Transverse colon (tissue), 4 donors: Measurements from ENCODE around the gene CDKL4. TPM values are rescaled to one million over a fixed set of nuclear protein-coding genes. Genes with fewer than 3 reads are reported as not detected.
"Not testable (repeated sequence)": the region's sequence is repeated elsewhere in the genome, so short reads cannot be mapped to it uniquely, and the experiment has no call there.

Source experiments
- DNase-seq: peaks from one replicate; pipeline ENCODE4 v3.0.0-alpha.2; 2019
- H3K27ac ChIP-seq, 4 donors: fragments of 200-600 bp; sonication (generic); 2 replicates each; pipeline ENCODE4 v1.5.1; 2016 to 2018; ENCODE audit warnings: inconsistent platforms in 4 of 4
- H3K27me3 ChIP-seq: fragments of 200-600 bp; sonication (generic); 2 replicates; pipeline ENCODE4 v1.5.1; 2017; ENCODE audit warnings: inconsistent platforms
- H3K36me3 ChIP-seq, 4 donors: fragments of 200-600 bp; sonication (generic); 2 replicates each; pipeline ENCODE4 v1.5.1; 2017 to 2019; ENCODE audit warnings: inconsistent platforms in 4 of 4
- H3K4me1 ChIP-seq, 4 donors: fragments of 200-600 bp; sonication (generic); 2 replicates each; pipeline ENCODE4 v1.5.1; 2017 to 2020; ENCODE audit warnings: inconsistent platforms in 4 of 4
- H3K4me3 ChIP-seq, 4 donors: fragments of 200-600 bp; sonication (generic); 1 replicate in 1 of 4; 2 replicates in 3 of 4; pipeline versions ENCODE4 v1.5.1 to v1.6.1; 2017 to 2019; ENCODE audit warnings: inconsistent platforms in 4 of 4
- H3K9me3 ChIP-seq, 2 donors: fragments of 200-600 bp; sonication (generic); 2 replicates each; pipeline ENCODE4 v1.5.1; 2017 to 2019; ENCODE audit warnings: inconsistent platforms in 2 of 2
- EP300 ChIP-seq: sonication (generic); formaldehyde crosslinking; IDR thresholded peaks from one replicate; pipeline ENCODE4 v1.6.1; 2017; ENCODE audit warnings: antibody characterized with exemption, low read depth
- POLR2A ChIP-seq: fragments of 450-650 bp; IDR thresholded peaks from one replicate; pipeline ENCODE4 v1.6.1; 2016; ENCODE audit warnings: antibody characterized with exemption, mild to moderate bottlenecking, moderate library complexity
- POLR2AphosphoS5 ChIP-seq, 3 donors: sonication (generic); formaldehyde crosslinking; IDR thresholded peaks; one replicate each; pipeline ENCODE4 v1.6.1; 2016; ENCODE audit warnings: antibody characterized with exemption in 3 of 3
- WGBS, 2 donors: methylation state at CpG; one replicate each; pipeline ENCODE4 v1.1.5; 2018; ENCODE audit warnings: low coverage in 1 of 2; 5-methylcytosine and 5-hydroxymethylcytosine counted together
- in situ Hi-C, 4 donors: fragments of 200-750 bp; cut with MboI; loops; one replicate each; pipeline versions ENCODE4 v1.15.0 to v1.15.1; 2017; ENCODE audit warnings: low sequenced_read_pairs in 3 of 4, low pct_ligation_motif_present in 1 of 4, low pct_unique_long_range_greater_than_20kb in 1 of 4
- intact Hi-C: fragments of 100-400 bp; cut with DNase I; formaldehyde crosslinking; loops from one replicate; pipeline ENCODE4 v1.15.1; 2023; ENCODE audit warnings: low total_unique reads
- total RNA-seq, 4 donors: library from RNA; depleted of rRNA; stranded (reverse); fragments of >200 nt; gene quantifications; one replicate each; pipeline ENCODE4 v1.1.0, GENCODE V29; 2016
- TF ChIP-seq, protein P1 (sequence below), 5 experiments: fragments of 200-600 bp in 3 of 5; fragments of 450-650 bp in 2 of 5; sonication (generic) in 3 of 5; IDR thresholded peaks; 1 replicate in 2 of 5; 2 replicates in 3 of 5; pipeline ENCODE4 v1.5.1; 2016 to 2017; ENCODE audit warnings: antibody characterized with exemption in 5 of 5, inconsistent platforms in 3 of 5, mild to moderate bottlenecking in 2 of 5, moderate library complexity in 1 of 5

CDKL4 gene
- total RNA-seq, 4 donors from 2014 or later = 0.79 to 1.5 TPM; not detected in 2

DNA sequence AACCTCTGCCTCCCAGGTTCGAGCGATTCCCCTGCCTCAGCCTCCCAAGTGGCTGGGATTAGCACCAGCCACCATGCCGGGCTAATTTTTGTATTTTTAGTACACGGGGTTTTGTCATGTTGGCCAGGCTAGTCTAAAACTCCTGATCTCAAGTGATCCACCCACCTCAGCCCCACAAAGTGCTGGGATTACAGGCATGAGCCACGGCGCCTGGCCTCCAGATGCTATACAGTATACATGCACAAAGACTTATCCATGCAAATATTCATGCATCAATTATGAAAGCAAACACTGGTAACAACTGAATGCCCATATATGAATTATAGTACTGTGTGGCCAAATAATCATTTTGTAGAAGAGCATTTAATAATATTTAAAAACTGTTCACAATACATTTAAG is 86.9 kb downstream of the CDKL4 start:
- in situ Hi-C loops (no loop called here), intact Hi-C loops (no loop called here)
- TF ChIP-seq POLR2A = no peak
- TF ChIP-seq POLR2AphosphoS5 (IDR thresholded peaks at IDR 0.05) = no peak
- no peak for TF ChIP-seq EP300
- TF ChIP-seq, protein P1, sequence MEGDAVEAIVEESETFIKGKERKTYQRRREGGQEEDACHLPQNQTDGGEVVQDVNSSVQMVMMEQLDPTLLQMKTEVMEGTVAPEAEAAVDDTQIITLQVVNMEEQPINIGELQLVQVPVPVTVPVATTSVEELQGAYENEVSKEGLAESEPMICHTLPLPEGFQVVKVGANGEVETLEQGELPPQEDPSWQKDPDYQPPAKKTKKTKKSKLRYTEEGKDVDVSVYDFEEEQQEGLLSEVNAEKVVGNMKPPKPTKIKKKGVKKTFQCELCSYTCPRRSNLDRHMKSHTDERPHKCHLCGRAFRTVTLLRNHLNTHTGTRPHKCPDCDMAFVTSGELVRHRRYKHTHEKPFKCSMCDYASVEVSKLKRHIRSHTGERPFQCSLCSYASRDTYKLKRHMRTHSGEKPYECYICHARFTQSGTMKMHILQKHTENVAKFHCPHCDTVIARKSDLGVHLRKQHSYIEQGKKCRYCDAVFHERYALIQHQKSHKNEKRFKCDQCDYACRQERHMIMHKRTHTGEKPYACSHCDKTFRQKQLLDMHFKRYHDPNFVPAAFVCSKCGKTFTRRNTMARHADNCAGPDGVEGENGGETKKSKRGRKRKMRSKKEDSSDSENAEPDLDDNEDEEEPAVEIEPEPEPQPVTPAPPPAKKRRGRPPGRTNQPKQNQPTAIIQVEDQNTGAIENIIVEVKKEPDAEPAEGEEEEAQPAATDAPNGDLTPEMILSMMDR (IDR thresholded peaks at IDR 0.05) = no peak
- 96% methylated on average over 5 of the region's 6 CpGs; no CpG with 5 or more reads in 1 of the 2 donors for WGBS, 2 donors
- no peaks in the 10 kb centered on the region for H3K9me3 ChIP-seq
- no peak overlapping the region for H3K27ac ChIP-seq
- H3K27me3 ChIP-seq = no peaks in the 10 kb centered on the region
- DNase-seq = no peak
- H3K36me3 ChIP-seq = no peaks in the 10 kb centered on the region
- H3K4me1 ChIP-seq = no peaks in the 10 kb centered on the region
- no peak overlapping the region for H3K4me3 ChIP-seq

DNA sequence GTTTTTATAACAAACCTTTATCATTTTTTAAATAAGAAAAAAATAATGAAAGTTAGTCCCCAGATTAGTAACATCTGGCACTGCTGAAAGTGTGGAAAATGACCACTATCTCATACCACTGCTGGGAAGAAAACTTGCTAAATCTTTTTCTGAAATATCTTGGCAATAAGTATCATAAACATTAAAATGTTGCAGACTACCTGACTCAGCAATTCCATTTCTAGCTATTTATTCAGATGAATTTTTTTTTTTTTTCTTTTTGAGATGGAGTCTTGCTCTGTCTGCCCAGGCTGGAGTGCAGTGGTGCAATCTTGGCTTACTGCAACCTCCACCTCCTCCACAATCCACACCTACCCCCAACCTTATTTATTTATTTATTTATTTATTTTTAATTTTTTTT is 87.7 kb downstream of the CDKL4 start:
- no peak for DNase-seq
- in situ Hi-C loops (no loop called here), intact Hi-C loops (no loop called here)
- no peaks in the 10 kb centered on the region for H3K4me1 ChIP-seq
- no peaks in the 10 kb centered on the region for H3K9me3 ChIP-seq
- H3K36me3 ChIP-seq = no peaks in the 10 kb centered on the region
- H3K4me3 ChIP-seq = no peak overlapping the region
- H3K27ac ChIP-seq = no peak overlapping the region
- H3K27me3 ChIP-seq = no peaks in the 10 kb centered on the region
- TF ChIP-seq POLR2AphosphoS5 (IDR thresholded peaks at IDR 0.05) (no peak), POLR2A (no peak), EP300 (no peak)
- TF ChIP-seq, protein P1 (IDR thresholded peaks at IDR 0.05) = no peak

DNA sequence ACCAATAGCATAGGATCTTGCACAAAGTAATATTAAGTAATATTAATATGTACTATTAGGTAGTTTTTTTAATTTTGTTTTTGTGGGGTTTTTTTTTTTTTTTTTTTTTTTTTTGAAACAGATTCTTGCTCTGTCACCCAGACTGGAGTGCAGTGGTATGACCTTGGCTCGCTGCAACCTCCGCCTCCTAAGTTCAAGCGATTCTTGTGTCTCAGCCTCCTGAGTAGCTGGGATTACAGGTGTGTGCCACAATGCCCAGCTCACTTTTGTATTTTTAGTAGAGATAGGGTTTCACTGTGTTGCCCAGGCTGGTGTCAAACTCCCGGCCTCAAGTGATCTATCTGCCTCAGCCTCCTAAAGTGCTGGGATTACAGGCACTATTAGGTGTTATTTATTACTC is 88.2 kb downstream of the CDKL4 start:
- intact Hi-C loops, H3K36me3 ChIP-seq, H3K9me3 ChIP-seq, H3K4me1 ChIP-seq, H3K27me3 ChIP-seq, in situ Hi-C loops, DNase-seq, H3K27ac ChIP-seq, H3K4me3 ChIP-seq: not testable (repeated sequence)
- 92% methylated on average over 4 of the region's 4 CpGs for WGBS, 2 donors

GRCh38 chr2:39154944-39155343 is 88.8 kb downstream of the CDKL4 start:
- no peak for TF ChIP-seq POLR2AphosphoS5 (IDR thresholded peaks at IDR 0.05)
- no peak for TF ChIP-seq EP300
- TF ChIP-seq, protein P1 (IDR thresholded peaks at IDR 0.05) = no peak
- intact Hi-C loops = no loop called here
- 50 to 89% methylated on average over 3 of the region's 3 CpGs for WGBS, 2 donors
- Histone ChIP-seq H3K36me3 (no peaks in the 10 kb centered on the region), H3K4me3 (no peak overlapping the region), H3K4me1 (no peaks in the 10 kb centered on the region), H3K27ac (no peak overlapping the region), H3K9me3 (no peaks in the 10 kb centered on the region), H3K27me3 (no peaks in the 10 kb centered on the region)
- DNase-seq = no peak
- in situ Hi-C loops = no loop called here

DNA sequence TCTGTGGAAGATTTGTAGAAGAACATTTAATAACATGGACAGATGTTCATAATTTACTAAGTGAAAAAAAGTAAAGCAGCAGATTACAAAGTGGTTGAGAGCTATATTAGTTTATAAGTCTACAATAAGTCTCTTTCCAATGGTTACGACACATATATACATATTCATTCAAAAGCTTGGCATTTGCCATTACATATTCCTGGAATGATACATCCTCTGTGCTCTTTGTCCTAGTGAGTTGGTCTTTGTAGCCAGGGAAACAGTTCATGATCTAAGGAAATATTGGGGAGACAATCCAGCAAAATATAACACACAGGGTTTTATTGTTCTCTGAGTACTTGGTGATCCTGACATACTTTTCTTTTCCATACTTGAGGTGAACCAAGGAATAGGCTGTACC is 90.5 kb downstream of the CDKL4 start:
- no peaks in the 10 kb centered on the region for H3K27me3 ChIP-seq
- no peak for TF ChIP-seq POLR2AphosphoS5 (IDR thresholded peaks at IDR 0.05)
- no peak for TF ChIP-seq EP300
- TF ChIP-seq, protein P1 (IDR thresholded peaks at IDR 0.05) = no peak
- TF ChIP-seq POLR2A = no peak
- in situ Hi-C loops (no loop called here), intact Hi-C loops (no loop called here)
- no peaks in the 10 kb centered on the region for H3K36me3 ChIP-seq
- H3K4me1 ChIP-seq = no peaks in the 10 kb centered on the region
- H3K4me3 ChIP-seq = no peak overlapping the region
- H3K27ac ChIP-seq = no peak overlapping the region
- H3K9me3 ChIP-seq = no peaks in the 10 kb centered on the region
- DNase-seq = no peak
- 86 to 92% methylated on average over 1 of the region's 1 CpG for WGBS, 2 donors
